Measurements from ENCODE around the gene CHM.

CHM gene

DNA sequence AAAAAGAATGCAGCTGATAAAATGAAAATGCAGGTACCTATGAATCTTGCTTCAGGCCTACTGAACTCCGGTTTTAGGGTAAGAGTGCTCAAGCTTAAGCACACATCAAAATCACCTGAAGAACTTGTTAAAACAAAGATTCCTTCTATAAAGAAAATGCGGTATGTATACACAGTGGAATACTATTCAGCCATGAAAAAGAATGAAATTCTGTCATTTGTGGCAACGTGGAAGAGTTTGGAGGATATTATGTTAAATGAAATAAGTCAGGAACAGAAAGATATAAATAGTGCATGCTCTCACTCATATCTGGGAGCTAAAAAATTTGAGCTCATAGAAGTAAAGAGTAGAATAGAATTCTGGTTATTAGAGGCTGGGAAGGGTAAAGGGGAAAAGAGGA, 14.0 kb upstream of the CHM start:
- no peak for TF ChIP-seq EZH2phosphoT487 (IDR thresholded peaks at IDR 0.05; ENCODE audit: borderline replicate concordance, low read length)
- no peak for TF ChIP-seq CTCF (IDR thresholded peaks at IDR 0.05; ENCODE audit: low read depth, low read length, poor library complexity, severe bottlenecking)
- Histone ChIP-seq H3K9me2 (replicated peaks; ENCODE audit: control insufficient read depth, low read length) (no peaks in the 10 kb centered on the region), H3K27me3 (ENCODE audit: control insufficient read depth, low read length) (no peaks in the 10 kb centered on the region), H3K4me3 (ENCODE audit: low read length) (no peak overlapping the region), H3K79me2 (ENCODE audit: control insufficient read depth, low read length) (no peaks in the 10 kb centered on the region), H3K4me2 (ENCODE audit: low read length) (no peak overlapping the region), H3K36me3 (ENCODE audit: control insufficient read depth, low read length) (no peaks in the 10 kb centered on the region), H3K4me1 (ENCODE audit: control insufficient read depth, low read length) (no peaks in the 10 kb centered on the region), H3F3A (ENCODE audit: control insufficient read depth, insufficient read depth) (no peaks in the 10 kb centered on the region), H3K9me3 (ENCODE audit: control insufficient read depth, insufficient read depth, low read length) (no peaks in the 10 kb centered on the region), H4K20me1 (ENCODE audit: control insufficient read depth, insufficient read depth, low read depth, low read length) (no peaks in the 10 kb centered on the region), H3K27ac (ENCODE audit: low read depth, low read length) (no peak overlapping the region)

GRCh38 chrX:86051741-86052140, 4.4 kb upstream of the CHM start:
- Histone ChIP-seq H3K4me2 (ENCODE audit: low read length) (no peak overlapping the region), H4K20me1 (ENCODE audit: control insufficient read depth, insufficient read depth, low read depth, low read length) (no peaks in the 10 kb centered on the region), H3K9me2 (replicated peaks; ENCODE audit: control insufficient read depth, low read length) (no peaks in the 10 kb centered on the region), H3K27me3 (ENCODE audit: control insufficient read depth, low read length) (no peaks in the 10 kb centered on the region), H3K4me3 (ENCODE audit: low read length) (no peak overlapping the region), H3K27ac (ENCODE audit: low read depth, low read length) (no peak overlapping the region), H3K9me3 (ENCODE audit: control insufficient read depth, insufficient read depth, low read length) (no peaks in the 10 kb centered on the region), H3F3A (ENCODE audit: control insufficient read depth, insufficient read depth) (no peaks in the 10 kb centered on the region), H3K4me1 (ENCODE audit: control insufficient read depth, low read length) (peaks cover 4% of the 10 kb centered on the region; the same call in 1 of the 2 replicates), H3K36me3 (ENCODE audit: control insufficient read depth, low read length) (no peaks in the 10 kb centered on the region; the same call in 1 of the 2 replicates), H3K79me2 (ENCODE audit: control insufficient read depth, low read length) (peaks cover 6% of the 10 kb centered on the region)
- TF ChIP-seq CTCF (IDR thresholded peaks at IDR 0.05; ENCODE audit: low read depth, low read length, poor library complexity, severe bottlenecking) (no peak), EZH2phosphoT487 (IDR thresholded peaks at IDR 0.05; ENCODE audit: borderline replicate concordance, low read length) (no peak)

DNA sequence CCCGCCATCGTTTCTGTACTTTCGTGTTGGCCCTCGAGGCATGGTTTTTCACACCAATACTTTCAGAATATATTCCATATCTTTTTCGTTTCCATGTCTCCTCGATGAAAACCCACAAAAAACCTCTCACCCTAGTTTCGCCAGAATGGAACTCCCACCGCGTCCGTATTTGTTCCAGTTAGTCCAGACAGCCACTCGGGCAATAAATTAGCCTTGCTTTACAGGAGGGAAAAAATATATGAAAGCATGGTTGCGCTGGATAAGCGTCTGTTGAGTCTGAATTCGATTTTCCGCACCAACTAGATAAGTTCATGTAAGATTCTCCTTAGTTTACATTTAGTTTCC, 550 bp upstream of the CHM start:
- Histone ChIP-seq H3F3A (ENCODE audit: control insufficient read depth, insufficient read depth) (no peaks in the 10 kb centered on the region), H3K27ac (ENCODE audit: low read depth, low read length) (no peak overlapping the region)

More for the DNA sequence above, 550 bp upstream of the CHM start:
- H3K4me1 ChIP-seq (ENCODE audit: control insufficient read depth, low read length), result peaks cover 13% of the 10 kb centered on the region
- no peaks in the 10 kb centered on the region for H3K9me3 ChIP-seq (ENCODE audit: control insufficient read depth, insufficient read depth, low read length)
- H3K27me3 ChIP-seq (ENCODE audit: control insufficient read depth, low read length), result no peaks in the 10 kb centered on the region
- H3K36me3 ChIP-seq (ENCODE audit: control insufficient read depth, low read length), result peaks cover 4% of the 10 kb centered on the region; the same call in 1 of the 2 replicates
- TF ChIP-seq CTCF (IDR thresholded peaks at IDR 0.05; ENCODE audit: low read depth, low read length, poor library complexity, severe bottlenecking) (no peak), EZH2phosphoT487 (IDR thresholded peaks at IDR 0.05; ENCODE audit: borderline replicate concordance, low read length) (no peak)
- H3K9me2 ChIP-seq (replicated peaks; ENCODE audit: control insufficient read depth, low read length), result no peaks in the 10 kb centered on the region
- no peaks in the 10 kb centered on the region for H4K20me1 ChIP-seq (ENCODE audit: control insufficient read depth, insufficient read depth, low read depth, low read length)
- H3K4me2 ChIP-seq (ENCODE audit: low read length), result peak overlapping the region; percentile 78
- H3K4me3 ChIP-seq (ENCODE audit: low read length), result peak overlapping the region; percentile 93
- peaks cover 42% of the 10 kb centered on the region for H3K79me2 ChIP-seq (ENCODE audit: control insufficient read depth, low read length)
